H1 (cell line): ENCODE measurements around the gene FHL5. TPM values are rescaled to one million over a fixed set of nuclear protein-coding genes. Genes with fewer than 3 reads are reported as not detected.

Experiments used
- CTCF ChIA-PET: fragments of 300-600 bp; sonication (Branson Sonifier 250); formaldehyde crosslinking; loops from one replicate; lab custom pipeline; 2021; ENCODE audit not compliant: partially characterized antibody; lab: Charles Lee
- POLR2A ChIA-PET: fragments of 300-600 bp; sonication (Branson Sonifier 250); formaldehyde crosslinking; loops from one replicate; lab custom pipeline; 2021; ENCODE audit warnings: inconsistent platforms; ENCODE audit not compliant: partially characterized antibody; lab: Charles Lee
- DNase-seq, 2 experiments: peaks; one replicate each; pipeline versions ENCODE4 v3.0.0 to v3.0.0-alpha.2; 2010 to 2022; ENCODE audit warnings: low spot score in 2 of 2, low read depth in 1 of 2, mixed read lengths in 1 of 2
- FAIRE-seq: peaks from 2 replicates; lab custom pipeline; 2011; peaks lifted over from hg19 to GRCh38; lab: Jason Lieb, UNC
- H2AFZ ChIP-seq: 2 replicates; pipeline ENCODE4 v1.8.1; 2012; ENCODE audit warnings: low read length, inconsistent platforms
- H2AK5ac ChIP-seq: 2 replicates; pipeline ENCODE4 v1.6.1; 2013; ENCODE audit warnings: low read depth, low read length
- H2BK120ac ChIP-seq: replicated peaks from 2 replicates; pipeline ENCODE3; 2013; ENCODE audit warnings: low read depth, low read length, inconsistent platforms
- H2BK12ac ChIP-seq: 2 replicates; pipeline ENCODE4 v1.6.1; 2013; ENCODE audit warnings: low read depth, low read length
- H2BK15ac ChIP-seq: 2 replicates; pipeline ENCODE4 v1.6.1; 2013; ENCODE audit warnings: low read length
- H2BK20ac ChIP-seq: 2 replicates; pipeline ENCODE4 v1.6.1; 2013; ENCODE audit warnings: low read length
- H2BK5ac ChIP-seq: 2 replicates; pipeline ENCODE4 v1.6.1; 2013; ENCODE audit warnings: low read depth, low read length
- H3K14ac ChIP-seq: 2 replicates; pipeline ENCODE4 v1.6.1; 2013; ENCODE audit warnings: inconsistent platforms; ENCODE audit not compliant: insufficient read length
- H3K18ac ChIP-seq: 2 replicates; pipeline ENCODE4 v1.6.1; 2013; ENCODE audit warnings: low read length; ENCODE audit errors: extremely low read depth
- H3K23ac ChIP-seq: 2 replicates; pipeline ENCODE4 v1.6.1; 2013; ENCODE audit warnings: inconsistent platforms; ENCODE audit not compliant: insufficient read length
- H3K23me2 ChIP-seq: 2 replicates; pipeline ENCODE4 v1.6.1; 2013; ENCODE audit warnings: low read depth, low read length
- H3K27ac ChIP-seq: 2 replicates; pipeline ENCODE4 v1.6.1; 2011; ENCODE audit warnings: low read depth, low read length, inconsistent platforms
- H3K27me3 ChIP-seq, 4 experiments: replicated peaks in 1 of 4; 1 replicate in 1 of 4; 2 replicates in 3 of 4; pipeline versions ENCODE4 v1.6.1 to v1.8.1; 2011 to 2013; ENCODE audit warnings: low read length in 3 of 4, mild to moderate bottlenecking in 3 of 4, inconsistent platforms in 2 of 4, mixed read lengths in 2 of 4, moderate library complexity in 1 of 4; ENCODE audit not compliant: control insufficient read depth in 3 of 4, insufficient read depth in 3 of 4; ENCODE audit errors: extremely low read depth in 1 of 4
- H3K36me3 ChIP-seq, 4 experiments: 2 replicates each; pipeline versions ENCODE4 v1.6.1 to v1.8.1; 2011 to 2013; ENCODE audit warnings: mild to moderate bottlenecking in 4 of 4, low read length in 3 of 4, moderate library complexity in 2 of 4, control low read depth in 1 of 4, inconsistent platforms in 1 of 4; ENCODE audit not compliant: insufficient read depth in 4 of 4, control insufficient read depth in 2 of 4
- H3K4ac ChIP-seq: replicated peaks from 2 replicates; pipeline ENCODE3; 2013; ENCODE audit warnings: low read length, low read depth, mixed read lengths, inconsistent platforms; ENCODE audit not compliant: insufficient read length
- H3K4me1 ChIP-seq, 4 experiments: replicated peaks in 1 of 4; 1 replicate in 1 of 4; 2 replicates in 3 of 4; pipeline versions ENCODE4 v1.6.1 to v1.8.1; 2011 to 2013; ENCODE audit warnings: low read length in 3 of 4, inconsistent platforms in 2 of 4, mixed read lengths in 1 of 4; ENCODE audit not compliant: insufficient read depth in 4 of 4, control insufficient read depth in 3 of 4
- H3K4me2 ChIP-seq, 2 experiments: 2 replicates each; pipeline versions ENCODE4 v1.6.1 to v1.8.1; 2011 to 2013; ENCODE audit warnings: low read depth in 2 of 2, low read length in 2 of 2, control low read depth in 1 of 2, inconsistent platforms in 1 of 2, mild to moderate bottlenecking in 1 of 2; ENCODE audit not compliant: insufficient read depth in 1 of 2
- H3K4me3 ChIP-seq, 4 experiments: fragments of 200-600, 300-600 bp in 1 of 4; sonication (generic), shearing (Covaris generic), sonication (Bioruptor Twin) in 1 of 4; 2 replicates each; pipeline versions ENCODE4 v1.5.1 to v1.8.1; 2011 to 2016; ENCODE audit warnings: low read length in 4 of 4, low read depth in 3 of 4, control low read depth in 2 of 4, inconsistent platforms in 2 of 4, mild to moderate bottlenecking in 2 of 4, mixed read lengths in 1 of 4, moderate library complexity in 1 of 4; ENCODE audit not compliant: insufficient read depth in 2 of 4; ENCODE audit errors: extremely low read depth in 1 of 4
- H3K56ac ChIP-seq: replicated peaks from 2 replicates; pipeline ENCODE3; 2013; ENCODE audit warnings: low read depth, mild to moderate bottlenecking, mixed read lengths, low read length, inconsistent platforms; ENCODE audit not compliant: insufficient read length
- H3K79me1 ChIP-seq: 2 replicates; pipeline ENCODE4 v1.6.1; 2013; ENCODE audit warnings: low read depth, low read length, control low read depth
- H3K79me2 ChIP-seq, 2 experiments: 2 replicates each; pipeline versions ENCODE4 v1.6.1 to v1.8.1; 2012 to 2013; ENCODE audit warnings: low read length in 2 of 2, mild to moderate bottlenecking in 2 of 2, inconsistent platforms in 1 of 2; ENCODE audit not compliant: insufficient read depth in 2 of 2, control insufficient read depth in 1 of 2
- H3K9ac ChIP-seq, 4 experiments: replicated peaks in 1 of 4; 1 replicate in 1 of 4; 2 replicates in 3 of 4; pipeline versions ENCODE4 v1.6.1 to v1.8.1; 2011 to 2013; ENCODE audit warnings: low read depth in 3 of 4, low read length in 3 of 4, control low read depth in 2 of 4, mild to moderate bottlenecking in 2 of 4, moderate library complexity in 2 of 4, inconsistent platforms in 1 of 4; ENCODE audit errors: extremely low read depth in 1 of 4
- H3K9me3 ChIP-seq, 2 experiments: 2 replicates each; pipeline versions ENCODE4 v1.6.1 to v1.8.1; 2012 to 2013; ENCODE audit warnings: mild to moderate bottlenecking in 2 of 2, moderate library complexity in 2 of 2, control low read depth in 1 of 2, inconsistent platforms in 1 of 2, low read depth in 1 of 2, low read length in 1 of 2, mixed read lengths in 1 of 2; ENCODE audit not compliant: insufficient read depth in 2 of 2
- H4K20me1 ChIP-seq, 2 experiments: replicated peaks in 1 of 2; 2 replicates each; pipeline versions ENCODE3 to v1.8.1; 2011 to 2013; ENCODE audit warnings: inconsistent platforms in 2 of 2, low read length in 2 of 2, mild to moderate bottlenecking in 1 of 2; ENCODE audit not compliant: insufficient read depth in 2 of 2, control insufficient read depth in 1 of 2
- H4K5ac ChIP-seq: 2 replicates; pipeline ENCODE4 v1.6.1; 2013; ENCODE audit warnings: low read length, low read depth, mixed read lengths, inconsistent platforms; ENCODE audit not compliant: insufficient read length
- H4K8ac ChIP-seq: 2 replicates; pipeline ENCODE4 v1.8.0; 2013; ENCODE audit warnings: mild to moderate bottlenecking, moderate library complexity, low read length, inconsistent platforms; ENCODE audit not compliant: insufficient read depth; ENCODE audit errors: extremely low read depth
- H4K91ac ChIP-seq: replicated peaks from 2 replicates; pipeline ENCODE3; 2013; ENCODE audit warnings: low read length, mixed read lengths, inconsistent platforms; ENCODE audit not compliant: insufficient read length
- CTBP2 ChIP-seq: IDR thresholded peaks from 2 replicates; pipeline ENCODE4 v1.7.0; 2011; ENCODE audit warnings: borderline replicate concordance, mild to moderate bottlenecking, moderate library complexity, mixed read lengths, low read length; ENCODE audit not compliant: insufficient read depth, insufficient read length
- PHF8 ChIP-seq: fragments of 200-600 bp; sonication (generic); conservative IDR thresholded peaks from 2 replicates; pipeline ENCODE4 v1.7.1; 2012; ENCODE audit warnings: low read depth, mild to moderate bottlenecking, inconsistent platforms, low read length, moderate library complexity
- RAD21 ChIP-seq, 2 experiments: IDR thresholded peaks in 1 of 2; conservative IDR thresholded peaks in 1 of 2; 2 replicates each; pipeline ENCODE4 v1.6.1; 2011; ENCODE audit warnings: low read depth in 2 of 2, low read length in 2 of 2, improper control_type of control experiment in 1 of 2, inconsistent platforms in 1 of 2, mild to moderate bottlenecking in 1 of 2, moderate library complexity in 1 of 2
- polyA plus RNA-seq, 7 experiments: library from polyadenylated mRNA; depleted of rRNA in 3 of 7; stranded (reverse) in 5 of 7; unstranded in 2 of 7; fragments of >200 nt in 5 of 7; fragments of 200-250 nt in 2 of 7; gene quantifications; 1 replicate in 5 of 7; 2 replicates in 1 of 7; 4 replicates in 1 of 7; pipeline versions ENCODE4 v1.2.1 to v1.2.3, GENCODE V29; 2011 to 2013; ENCODE audit warnings: missing spikeins in 2 of 7, mixed read lengths in 2 of 7
- total RNA-seq: library from RNA; stranded (reverse); fragmentation: NEBNext Ultra II Directional; extraction: Animal tissue kit (Norgen Biotek cat#: 25700); gene quantifications from 2 replicates; pipeline ENCODE4 v1.2.1, GENCODE V29; 2021

FHL5 gene
- total and polyA plus RNA-seq, 2 of the 8 experiments (the other 6 are each of a cell fraction or from before 2014, with no cell fraction given): not detected

- TF ChIP-seq CTBP2: no peak
Measured at GRCh38 chr6:96537726-96538125, 25.2 kb upstream of the FHL5 start (continued).

GRCh38 chr6:96542702-96543101 is 20.2 kb upstream of the FHL5 start:
- no peak overlapping the region for H3K4me2 ChIP-seq
- no peak overlapping the region for H4K8ac ChIP-seq
- H4K5ac ChIP-seq: no peak overlapping the region
- no peak overlapping the region for H3K4me3 ChIP-seq
- no peak overlapping the region for H3K23ac ChIP-seq
- ChIA-PET POLR2A (no interaction called here), CTCF (interaction anchor here (0.9 to 1.3 kb wide), 2 partner anchors 173 to 534 kb away, joined by 3 read pairs; no protein-coding TSS in a partner anchor)
- no peak overlapping the region for H4K91ac ChIP-seq
- no peak overlapping the region for H2BK12ac ChIP-seq
- H3K9me3 ChIP-seq: no peaks in the 10 kb centered on the region
- no peak overlapping the region for H2AK5ac ChIP-seq
- no peak overlapping the region for H3K4ac ChIP-seq
- no peak overlapping the region for H3K9ac ChIP-seq
- H2BK20ac ChIP-seq: no peak overlapping the region
- FAIRE-seq: no peak
- no peaks in the 10 kb centered on the region for H3K79me2 ChIP-seq
- H3K14ac ChIP-seq: no peak overlapping the region
- H2BK15ac ChIP-seq: no peak overlapping the region
- no peak overlapping the region for H2AFZ ChIP-seq
- peaks cover 0 to 1% of the 10 kb centered on the region in 2 experiments for H4K20me1 ChIP-seq
- no peaks in the 10 kb centered on the region for H3K27me3 ChIP-seq
- no peak overlapping the region for H3K27ac ChIP-seq
- no peak overlapping the region for H3K56ac ChIP-seq
- H3K4me1 ChIP-seq: no peaks in the 10 kb centered on the region
- H3K18ac ChIP-seq: no peak overlapping the region
- H3K23me2 ChIP-seq: no peaks in the 10 kb centered on the region
- H3K36me3 ChIP-seq: peaks cover 0 to 21% (median under 1%) of the 10 kb centered on the region in 4 experiments; a peak in 4 of 8 replicates
- H3K79me1 ChIP-seq: no peaks in the 10 kb centered on the region
- no peak for DNase-seq
- H2BK120ac ChIP-seq: no peak overlapping the region
- H2BK5ac ChIP-seq: no peak overlapping the region
- no peak for TF ChIP-seq PHF8
- peak; percentile 68 to 70 for TF ChIP-seq RAD21 (IDR thresholded peaks at IDR 0.05 in 1 of 2, conservative IDR thresholded peaks at IDR 0.05 in 1 of 2; ENCODE audit: low read depth in 2 of 2, low read length in 2 of 2)
